Testis (tissue), 3 donors: Measurements from ENCODE around the gene SPOCD1. TPM values are rescaled to one million over a fixed set of nuclear protein-coding genes. Genes with fewer than 3 reads are reported as not detected.
A peak's percentile ranks its signal among the peaks of the same experiment; 100 is the strongest.

Experiments used
- DNase-seq: peaks from one replicate; pipeline ENCODE4 v3.0.0-alpha.2; 2019
- H3K27ac ChIP-seq, 2 donors: fragments of 200-600 bp; sonication (generic); one replicate each; pipeline ENCODE4 v1.5.1; 2019
- H3K27me3 ChIP-seq: fragments of 200-600 bp; sonication (generic); one replicate; pipeline ENCODE4 v1.5.1; 2019
- H3K36me3 ChIP-seq: fragments of 200-600 bp; sonication (generic); one replicate; pipeline ENCODE4 v1.5.1; 2017; ENCODE audit warnings: low read depth; ENCODE audit errors: missing control alignments
- H3K4me1 ChIP-seq: fragments of 200-600 bp; sonication (generic); one replicate; pipeline ENCODE4 v1.5.1; 2019
- H3K4me3 ChIP-seq, 2 donors: fragments of 200-600 bp; sonication (generic); one replicate each; pipeline ENCODE4 v1.5.1; 2017 to 2019
- H3K9me3 ChIP-seq: fragments of 200-600 bp; sonication (generic); one replicate; pipeline ENCODE4 v1.5.1; 2017
- CTCF ChIP-seq, 3 experiments: fragments of 450-650 bp in 2 of 3; fragments of 200-600 bp in 1 of 3; sonication (generic) in 1 of 3; IDR thresholded peaks; one replicate each; pipeline ENCODE4 v1.5.1; 2016 to 2019; ENCODE audit warnings: antibody characterized with exemption in 3 of 3, mild to moderate bottlenecking in 2 of 3, moderate library complexity in 1 of 3
- POLR2A ChIP-seq: fragments of 450-650 bp; IDR thresholded peaks from one replicate; pipeline ENCODE4 v1.6.1; 2017; ENCODE audit warnings: antibody characterized with exemption, mild to moderate bottlenecking, moderate library complexity
- WGBS, 2 donors: methylation state at CpG; one replicate each; pipeline ENCODE4 v1.1.5; 2018; 5-methylcytosine and 5-hydroxymethylcytosine counted together
- intact Hi-C: fragments of 100-400 bp; cut with DNase I; formaldehyde crosslinking; loops from one replicate; pipeline ENCODE4 v1.15.1; 2023; ENCODE audit warnings: low total_unique reads
- polyA plus RNA-seq: library from polyadenylated mRNA; stranded (reverse); fragments of 350-450 nt; fragmentation: Illumina TruSeq; extraction: RNeasy Lipid Tissue Mini Kit (QIAGEN cat#74804); gene quantifications from one replicate; pipeline ENCODE4 v1.2.3, GENCODE V29; 2014; ENCODE audit warnings: low read depth, low replicate concordance; ENCODE audit not compliant: insufficient read depth
- total RNA-seq, 2 donors: library from RNA; depleted of rRNA; stranded (reverse); fragments of >200 nt; gene quantifications; one replicate each; pipeline ENCODE4 v1.2.3, GENCODE V29; 2016

Gene SPOCD1
- total and polyA plus RNA-seq, 3 donors from 2014 or later: 22.0 to 36.0 (median 32.0) TPM

- intact Hi-C loops: no loop called here
- Histone ChIP-seq H3K36me3 (no peaks in the 10 kb centered on the region), H3K4me1 (peaks cover 45% of the 10 kb centered on the region), H3K4me3 (no peak overlapping the region), H3K27ac (no peak overlapping the region), H3K27me3 (no peaks in the 10 kb centered on the region), H3K9me3 (no peaks in the 10 kb centered on the region)
- WGBS, 2 donors: 92 to 93% methylated on average over 8 of the region's 8 CpGs
- TF ChIP-seq CTCF (IDR thresholded peaks at IDR 0.05) (no peak), POLR2A (no peak)
- DNase-seq: no peak
Observed at GRCh38 chr1:31757204-31757679, 58.6 kb downstream of the SPOCD1 start.

- no peak for DNase-seq
- Histone ChIP-seq H3K27ac (no peak overlapping the region), H3K36me3 (no peaks in the 10 kb centered on the region), H3K9me3 (no peaks in the 10 kb centered on the region), H3K4me3 (no peak overlapping the region), H3K27me3 (no peaks in the 10 kb centered on the region), H3K4me1 (peaks cover 46% of the 10 kb centered on the region)
- intact Hi-C loops: no loop called here
- WGBS, 2 donors: 84 to 94% methylated on average over 11 to 13 of the region's 13 CpGs
- TF ChIP-seq POLR2A: no peak
- TF ChIP-seq CTCF (IDR thresholded peaks at IDR 0.05): no peak
Observed at GRCh38 chr1:31756578-31756977, 59.2 kb downstream of the SPOCD1 start.

- Histone ChIP-seq H3K4me3 (no peak overlapping the region), H3K27ac (no peak overlapping the region), H3K27me3 (no peaks in the 10 kb centered on the region), H3K36me3 (no peaks in the 10 kb centered on the region), H3K9me3 (no peaks in the 10 kb centered on the region), H3K4me1 (peaks cover 44% of the 10 kb centered on the region)
- WGBS, 2 donors: 92 to 95% methylated on average over 11 to 29 of the region's 30 CpGs
- intact Hi-C loops: no loop called here
- TF ChIP-seq CTCF (IDR thresholded peaks at IDR 0.05) (no peak), POLR2A (no peak)
- no peak for DNase-seq
Observed at GRCh38 chr1:31755850-31756492, 59.9 kb downstream of the SPOCD1 start.

- peaks cover 44% of the 10 kb centered on the region for H3K4me1 ChIP-seq
- H3K9me3 ChIP-seq: no peaks in the 10 kb centered on the region
- no peaks in the 10 kb centered on the region for H3K27me3 ChIP-seq
- WGBS, 2 donors: 50 to 55% methylated on average over 8 to 9 of the region's 9 CpGs
- no peak for TF ChIP-seq POLR2A
- no peak for TF ChIP-seq CTCF (IDR thresholded peaks at IDR 0.05)
- H3K36me3 ChIP-seq: no peaks in the 10 kb centered on the region
- no peak overlapping the region for H3K27ac ChIP-seq
- peak; percentile 42 for DNase-seq
- H3K4me3 ChIP-seq: no peak overlapping the region
- intact Hi-C loops: no loop called here
Observed at GRCh38 chr1:31755197-31755611, 60.6 kb downstream of the SPOCD1 start.

GRCh38 chr1:31754397-31754796 lies 61.4 kb downstream of the SPOCD1 start:
- no peaks in the 10 kb centered on the region for H3K27me3 ChIP-seq
- WGBS, 2 donors: 88 to 91% methylated on average over 14 to 15 of the region's 15 CpGs
- no peaks in the 10 kb centered on the region for H3K36me3 ChIP-seq
- H3K4me3 ChIP-seq: no peak overlapping the region
- TF ChIP-seq POLR2A (no peak), CTCF (IDR thresholded peaks at IDR 0.05) (no peak)
- DNase-seq: no peak
- intact Hi-C loops: no loop called here
- H3K27ac ChIP-seq: no peak overlapping the region
- peaks cover 46% of the 10 kb centered on the region for H3K4me1 ChIP-seq
- no peaks in the 10 kb centered on the region for H3K9me3 ChIP-seq
